NCI-H82 treated with DMSO at 0.1 percent for 48 hours (cell line): ENCODE results near the gene HIPK2.

Experiments used
- DNase-seq: peaks from one replicate; lab custom pipeline; 2025; ENCODE audit not compliant: unreplicated experiment; lab: John Stamatoyannopoulos, UW

The HIPK2 gene

DNA sequence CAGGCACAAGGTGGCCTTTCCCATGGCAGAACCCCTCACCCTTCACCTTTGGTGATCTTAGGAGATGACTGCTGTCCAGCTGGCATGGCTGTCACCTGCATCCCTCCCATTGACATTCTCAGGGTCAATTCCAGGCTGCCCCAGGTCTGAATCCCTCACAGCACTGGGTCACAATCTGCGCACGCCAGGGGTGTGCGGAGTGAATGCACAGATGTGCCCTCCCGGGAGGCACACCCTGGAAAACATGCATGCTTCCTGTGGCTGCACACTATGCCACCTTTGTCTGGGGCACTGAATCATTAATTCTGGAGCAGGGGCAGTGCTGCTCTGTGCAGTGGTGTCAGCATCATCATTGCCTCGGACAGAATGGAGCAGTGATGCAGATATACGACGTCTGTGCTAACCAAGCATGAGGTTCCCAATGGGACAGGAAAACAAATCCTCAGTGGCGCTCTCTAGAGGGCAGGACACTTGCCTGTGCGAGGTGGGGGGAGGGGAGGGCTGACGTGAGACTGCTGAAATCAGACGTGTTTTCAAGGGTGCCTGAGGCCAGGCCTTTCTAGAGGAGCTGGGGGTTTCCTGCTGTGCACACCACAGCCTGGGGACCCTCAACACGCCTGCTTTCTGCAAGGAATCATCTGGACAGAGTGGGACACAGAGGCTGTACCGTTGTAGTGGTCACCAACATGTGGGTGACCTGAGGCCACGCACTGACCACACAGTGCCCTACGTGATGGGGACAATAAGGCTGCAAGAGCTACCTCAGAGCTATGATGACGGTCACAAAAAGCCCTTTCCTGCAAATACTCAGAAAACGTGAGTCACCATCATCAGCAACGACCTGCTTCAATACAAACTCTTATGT lies 77.9 kb downstream of the HIPK2 start:
- no peak for DNase-seq

DNA sequence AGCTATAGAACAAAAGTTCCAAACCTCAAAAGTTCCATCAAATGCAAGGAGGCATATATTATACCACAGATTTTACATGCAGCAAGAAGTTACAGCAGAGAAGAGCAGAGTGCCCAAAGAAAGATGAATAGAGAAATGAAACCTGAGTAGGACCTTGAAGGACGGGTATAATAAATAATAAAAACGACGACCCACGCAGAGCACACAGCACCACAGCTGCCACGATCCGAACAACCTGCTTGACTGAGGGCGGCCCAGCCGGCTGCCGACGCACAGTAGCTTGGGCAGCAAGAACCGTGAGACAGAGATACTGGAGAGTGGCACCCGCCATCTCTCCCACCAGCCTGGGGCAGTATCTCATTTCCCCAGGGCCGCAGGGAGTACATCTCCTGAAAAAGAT lies 79.0 kb downstream of the HIPK2 start:
- no peak for DNase-seq

DNA sequence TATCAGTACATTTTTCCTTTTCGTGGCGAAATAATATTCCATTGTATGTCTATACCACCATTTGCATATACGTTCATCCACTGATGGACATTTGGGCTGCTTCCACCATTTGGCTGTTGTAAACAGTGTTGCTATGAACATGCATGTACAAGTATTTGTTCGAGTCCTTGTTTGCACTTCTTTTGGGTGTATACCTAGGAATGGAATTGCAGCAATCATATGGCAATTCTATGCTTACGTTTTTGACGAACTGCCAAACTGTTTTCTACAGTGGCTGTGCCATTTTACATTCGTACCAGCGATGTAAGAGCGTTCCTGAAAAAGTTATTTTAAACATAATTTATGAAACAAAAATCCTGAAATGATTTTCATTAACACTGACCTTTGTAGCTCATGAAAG lies 79.5 kb downstream of the HIPK2 start:
- DNase-seq = no peak

DNA sequence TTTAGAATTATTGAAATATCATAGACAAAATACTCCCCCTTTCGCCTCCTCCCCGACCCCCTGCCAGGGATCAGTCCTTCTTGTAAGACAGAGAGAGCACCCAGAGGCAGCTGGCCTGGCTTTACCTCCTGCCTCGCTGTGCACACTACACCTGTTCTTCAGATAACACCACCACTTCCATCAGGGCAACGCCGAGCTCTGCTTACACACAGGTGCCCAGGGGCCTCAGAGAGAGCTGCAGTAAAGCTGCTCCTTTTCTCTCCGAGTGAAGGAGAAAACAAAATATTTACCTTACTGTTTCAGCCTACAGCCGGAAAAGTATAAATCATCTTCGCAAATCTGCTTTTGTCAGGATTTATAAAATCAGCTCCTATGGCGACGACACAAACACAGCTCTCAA lies 80.7 kb downstream of the HIPK2 start:
- no peak for DNase-seq

DNA sequence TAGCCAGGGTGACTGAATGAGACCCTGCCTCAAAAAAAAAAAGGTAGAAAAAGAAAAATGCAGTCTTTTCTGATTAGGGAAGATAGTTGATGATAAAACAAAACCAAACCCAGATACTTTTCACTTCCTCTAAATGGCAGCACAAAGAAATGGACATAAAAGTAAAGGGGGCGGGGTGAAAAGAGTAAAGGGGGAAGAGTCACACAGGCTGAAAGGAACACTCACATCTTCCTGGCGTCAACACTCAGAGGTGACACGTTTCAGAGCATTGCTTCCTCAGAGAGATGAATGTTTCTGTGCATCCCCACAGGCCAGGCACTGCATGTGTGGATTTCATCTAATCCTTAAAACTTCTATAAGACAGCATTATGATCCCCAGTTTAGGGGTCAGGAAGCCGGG lies 81.2 kb downstream of the HIPK2 start:
- no peak for DNase-seq

DNA sequence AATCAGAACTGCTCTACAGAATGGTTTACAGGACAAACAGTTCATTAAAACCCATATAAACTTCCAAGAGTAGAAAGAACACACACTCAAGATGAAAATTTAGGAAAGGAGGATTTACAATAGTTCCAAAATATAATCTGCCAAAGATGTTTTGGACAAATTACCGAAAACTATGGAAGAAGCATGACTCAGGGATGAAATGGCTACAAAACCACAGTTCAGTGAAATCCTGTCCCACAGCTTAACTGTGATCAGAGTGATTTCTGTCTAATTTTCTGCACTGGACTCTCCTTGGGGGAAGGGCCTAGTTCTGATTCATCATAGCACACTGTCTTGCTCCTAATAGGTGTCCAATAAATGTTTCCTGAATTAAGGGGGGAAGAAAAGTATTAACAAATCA lies 82.2 kb downstream of the HIPK2 start:
- DNase-seq = no peak

DNA sequence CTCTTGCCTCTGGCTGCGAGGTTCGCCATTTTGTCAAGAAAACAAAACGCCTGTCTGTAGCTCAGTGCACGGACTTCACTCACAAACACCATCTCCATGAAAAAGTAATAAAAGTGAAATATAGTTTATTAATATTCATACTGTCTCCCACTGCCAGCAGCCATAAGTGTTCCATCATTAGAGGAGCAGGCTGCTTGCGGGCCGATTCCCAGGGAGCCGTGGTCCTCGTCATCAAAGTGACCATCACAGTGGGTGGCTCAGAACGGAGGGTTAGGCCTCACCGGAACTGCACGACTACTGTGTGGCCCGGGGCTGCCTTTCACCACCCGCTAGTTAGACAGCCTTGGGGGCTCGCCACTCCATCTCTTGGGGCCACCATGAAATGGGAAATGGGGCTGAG lies 82.7 kb downstream of the HIPK2 start:
- no peak for DNase-seq

DNA sequence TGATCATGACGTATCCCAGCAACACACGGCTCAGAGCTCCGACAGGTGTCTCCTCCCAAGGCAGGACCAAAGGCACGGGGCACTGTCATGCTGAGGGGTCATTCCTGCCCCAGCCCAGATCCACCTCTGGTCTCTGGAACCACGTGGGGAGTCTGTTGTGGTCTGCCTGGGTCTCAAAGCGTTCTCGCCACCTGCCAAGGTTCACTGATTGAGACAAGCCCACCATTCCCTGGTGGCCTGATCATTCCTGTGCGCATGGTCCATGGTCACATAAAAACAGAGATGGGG lies 83.5 kb downstream of the HIPK2 start:
- DNase-seq = no peak

DNA sequence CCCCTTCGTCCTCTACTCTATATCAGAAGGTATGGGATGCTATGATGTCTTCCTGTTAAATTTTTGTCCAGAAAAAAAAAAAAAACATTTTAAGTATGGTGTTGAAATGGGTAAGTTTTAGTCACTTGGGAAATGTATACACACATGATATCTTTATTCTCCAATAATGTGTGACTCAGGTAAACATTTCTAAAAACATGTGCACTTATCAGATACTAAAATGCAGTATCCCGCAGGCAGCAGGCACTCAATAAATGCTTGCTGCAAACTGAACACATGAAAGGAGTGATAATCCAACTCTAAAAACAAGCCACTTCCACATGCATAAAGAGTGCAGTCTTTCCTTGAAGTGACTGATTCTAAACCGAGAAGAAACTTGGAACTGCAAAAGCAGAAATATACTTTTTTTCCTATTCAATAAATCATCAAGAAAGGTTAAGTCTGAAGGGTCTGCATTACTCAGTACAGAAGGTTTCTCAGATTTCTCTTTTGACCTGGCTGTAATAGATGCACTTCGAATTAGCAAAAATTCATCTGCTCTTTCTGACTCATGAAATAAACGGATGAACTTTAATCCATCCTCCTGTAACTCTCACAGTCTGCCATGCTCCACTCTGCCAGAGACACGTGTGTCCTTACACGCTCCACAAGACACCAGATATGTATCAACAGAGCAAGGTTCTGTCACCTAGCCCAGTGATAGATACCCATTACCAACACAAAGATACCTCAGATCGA lies 84.0 kb downstream of the HIPK2 start:
- no peak for DNase-seq

DNA sequence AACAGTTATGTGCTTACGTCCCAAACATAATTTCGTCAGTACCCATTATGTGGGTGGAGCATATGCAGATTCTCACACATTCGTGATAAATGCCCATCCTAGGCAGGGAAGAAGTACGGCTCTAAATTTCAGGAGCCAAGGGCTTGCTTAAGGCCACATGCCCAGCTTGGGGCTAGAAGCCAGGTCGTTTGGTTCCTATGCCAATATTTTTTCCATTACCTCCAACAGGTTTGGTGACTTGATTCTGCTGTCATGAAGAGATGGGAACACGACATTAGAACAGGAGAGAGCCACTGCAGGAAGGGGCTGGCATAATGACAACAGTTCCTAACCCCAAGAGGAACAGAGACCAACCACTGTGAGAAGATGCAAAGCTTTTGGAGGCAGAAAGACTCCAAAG lies 85.1 kb downstream of the HIPK2 start:
- no peak for DNase-seq

DNA sequence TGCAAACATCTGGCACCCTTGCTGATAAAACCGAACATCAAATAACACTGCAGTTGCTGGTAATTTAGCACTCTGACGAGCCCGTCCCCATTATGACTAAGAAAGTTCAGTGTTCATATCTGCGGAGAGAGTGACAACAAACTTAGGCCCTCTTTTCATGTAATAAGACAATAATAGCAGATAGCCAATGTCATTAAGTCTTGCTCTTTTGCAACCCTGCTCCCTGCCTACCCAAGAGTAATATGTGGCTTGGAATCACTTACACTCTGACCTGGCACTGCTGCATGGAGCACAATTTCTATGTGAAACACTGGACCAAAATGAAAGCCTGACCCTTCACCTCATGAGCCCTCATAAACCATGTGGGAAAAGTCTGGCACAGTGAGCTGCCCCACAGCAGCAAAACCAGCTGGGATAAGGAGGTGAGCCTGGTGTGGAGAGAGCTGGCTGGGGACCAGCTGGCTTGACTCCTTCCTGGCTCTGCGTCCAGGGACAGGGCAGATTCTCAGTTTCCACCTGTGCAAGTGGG lies 86.5 kb downstream of the HIPK2 start:
- no peak for DNase-seq

DNA sequence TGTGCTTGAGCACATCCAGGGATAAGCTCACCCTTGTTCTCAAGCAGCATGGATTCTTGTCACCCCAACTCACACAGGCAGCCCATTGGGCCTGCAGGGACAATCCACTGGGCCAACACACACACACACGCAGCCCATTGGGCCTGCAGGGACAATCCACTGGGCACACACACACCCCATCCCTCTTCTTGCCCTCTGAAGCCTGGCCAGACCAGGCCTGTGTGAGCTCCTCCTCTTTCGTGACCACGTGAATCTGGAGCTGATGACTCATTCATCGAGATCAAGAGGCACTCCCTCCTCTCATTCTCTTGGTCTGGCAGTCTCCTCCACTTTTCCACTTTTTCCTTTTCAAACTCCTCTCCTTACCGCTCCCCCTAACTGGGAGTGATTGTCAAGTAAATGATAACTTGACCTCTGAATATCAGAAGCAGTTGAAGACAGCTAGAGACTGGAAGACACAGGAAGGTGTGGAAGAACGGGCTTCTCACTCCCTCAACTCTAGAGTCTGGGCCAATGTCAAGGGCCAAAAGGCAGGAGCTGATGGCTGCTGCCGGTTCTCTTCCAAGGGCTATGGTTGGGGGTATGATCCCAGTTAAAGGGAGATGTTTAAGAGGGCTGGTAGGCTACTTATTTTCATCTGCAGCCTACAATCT lies 89.7 kb downstream of the HIPK2 start:
- no peak for DNase-seq

DNA sequence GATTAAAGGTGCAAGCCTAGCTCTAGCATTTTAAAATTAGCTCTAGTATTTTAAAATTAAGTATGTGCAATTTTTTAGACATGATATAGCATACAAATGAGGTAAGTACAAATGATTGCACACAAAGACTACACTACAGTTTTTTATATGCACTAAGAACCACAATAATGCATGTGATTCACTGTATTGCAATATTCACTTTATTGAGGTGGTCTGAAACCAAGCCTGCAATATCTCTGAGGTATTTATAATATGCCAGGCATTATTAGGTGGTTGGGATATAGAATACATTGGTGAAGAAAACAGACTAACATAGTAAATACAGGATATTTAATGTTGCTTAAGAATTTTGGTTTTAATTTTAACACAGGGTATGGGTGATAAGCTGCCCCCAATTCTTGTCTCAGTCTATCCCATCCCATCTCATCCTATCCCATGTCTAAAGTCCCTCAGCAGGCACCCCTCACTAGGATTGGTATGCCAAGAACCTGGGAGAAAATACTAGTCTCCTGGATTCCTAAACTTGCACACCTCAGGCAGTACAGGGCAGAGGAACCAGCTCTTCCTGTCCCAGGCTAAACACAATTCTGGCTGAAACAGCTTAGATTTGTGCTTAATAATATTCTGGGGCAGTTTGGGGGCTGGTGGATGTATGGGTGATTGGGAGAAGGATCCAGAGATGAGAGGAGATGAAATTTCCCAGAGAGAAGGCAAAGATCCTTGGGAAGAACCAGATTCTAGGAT lies 90.4 kb downstream of the HIPK2 start:
- no peak for DNase-seq

DNA sequence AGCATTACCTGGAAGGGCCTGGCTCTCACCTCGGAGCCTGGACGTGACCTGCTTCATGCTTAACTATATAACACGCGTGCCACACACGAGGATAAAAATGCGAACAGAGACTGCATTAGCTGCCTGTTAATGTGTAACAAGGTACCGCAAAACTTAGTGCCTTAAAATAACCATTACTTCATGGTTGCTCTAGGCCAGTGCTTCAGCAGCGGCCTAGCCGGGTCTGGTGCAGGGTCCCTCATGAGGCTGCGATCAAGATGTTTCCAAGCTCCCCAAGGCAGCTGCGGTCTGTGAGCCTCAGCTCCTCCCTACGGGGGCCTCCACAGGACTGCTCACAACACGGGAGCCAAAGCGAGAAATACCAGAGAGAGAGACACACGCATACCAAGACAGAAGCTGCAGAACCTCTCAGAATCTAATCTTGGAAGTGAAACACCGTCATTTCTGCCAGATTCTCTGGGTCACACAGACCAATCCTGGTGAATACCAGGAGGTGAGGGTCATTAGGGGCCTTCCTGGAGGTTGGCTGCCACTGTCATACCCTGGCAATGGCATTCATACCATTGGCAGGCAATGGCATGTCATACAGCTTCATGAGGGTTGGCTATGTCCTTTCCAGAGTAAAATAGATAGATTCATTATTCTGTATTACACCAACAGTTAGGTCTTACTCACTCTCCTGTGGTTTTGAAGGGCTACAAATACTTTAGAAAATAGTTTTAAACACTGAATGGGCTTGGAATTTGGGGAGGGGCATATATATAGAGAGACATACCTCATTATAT lies 94.5 kb downstream of the HIPK2 start:
- DNase-seq = no peak

DNA sequence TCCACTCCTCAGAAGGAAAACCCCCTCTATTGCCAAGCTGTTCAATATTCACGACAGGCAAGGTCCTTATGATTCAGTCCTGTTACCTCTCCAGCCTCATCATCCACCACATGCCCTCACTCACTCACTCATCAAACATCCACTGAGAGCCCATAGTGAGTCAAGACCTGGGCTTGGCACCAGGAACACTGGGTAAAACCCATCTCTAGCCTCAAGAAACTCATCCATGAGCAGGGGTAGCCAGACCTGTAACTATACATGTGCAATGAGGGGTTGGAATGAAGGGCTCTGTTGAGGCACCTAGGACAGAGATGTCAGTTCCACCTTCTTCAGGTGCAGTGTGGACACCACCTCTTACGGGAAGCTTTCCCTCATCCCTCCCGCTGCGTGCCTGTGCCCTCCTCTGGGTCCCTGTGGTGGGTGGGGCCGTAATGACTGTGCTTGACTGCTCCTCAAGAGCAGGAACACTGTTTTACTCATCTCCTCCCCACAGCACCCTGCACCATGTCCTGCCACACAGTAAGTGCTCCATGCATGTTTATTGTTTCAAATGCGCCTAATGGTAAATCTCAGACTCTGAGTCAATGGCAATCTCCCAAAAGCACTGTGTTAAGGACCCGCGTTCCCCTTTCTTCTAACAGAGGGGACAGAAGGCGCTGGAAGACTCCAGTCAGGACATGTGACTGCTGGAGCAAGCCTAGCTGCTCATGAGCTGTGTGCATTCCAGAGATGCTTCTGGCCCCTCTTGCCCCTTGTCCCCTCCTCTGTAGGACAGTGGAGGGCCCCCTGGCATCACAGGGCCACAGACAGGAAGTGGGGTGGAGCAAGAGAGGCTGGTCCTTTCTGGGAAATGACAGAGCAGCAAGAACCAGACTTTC lies 95.4 kb downstream of the HIPK2 start:
- DNase-seq = no peak

DNA sequence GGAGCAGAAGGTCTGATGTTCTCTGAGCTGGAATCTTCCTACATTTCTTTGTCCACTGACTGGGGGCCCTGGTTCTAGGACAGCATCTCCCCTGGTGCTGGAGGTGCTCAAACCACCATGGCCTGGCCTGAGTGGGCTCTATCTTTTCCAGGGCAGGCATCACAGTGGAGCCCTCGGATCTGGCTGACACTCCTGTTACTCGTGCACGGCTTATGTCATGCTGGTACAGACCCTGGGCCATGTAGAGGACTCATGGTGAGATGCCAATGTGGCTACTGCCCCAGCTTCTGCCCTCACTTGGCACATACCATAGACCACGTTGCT lies 96.0 kb downstream of the HIPK2 start:
- no peak for DNase-seq

DNA sequence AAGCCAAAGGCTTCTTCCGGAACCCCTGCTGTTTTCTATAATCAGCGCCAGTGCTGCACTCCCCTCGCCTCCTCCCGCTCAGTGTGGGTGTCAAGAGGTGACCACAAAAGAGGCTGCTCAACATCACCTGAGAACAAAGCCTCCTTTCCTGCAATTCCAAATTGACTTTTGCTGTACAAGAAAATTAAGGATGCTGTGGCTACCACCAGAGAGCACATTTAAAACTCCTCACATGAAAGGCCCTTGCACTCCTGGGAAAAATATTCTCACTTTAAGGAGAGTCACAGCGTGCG lies 96.4 kb downstream of the HIPK2 start:
- DNase-seq = no peak

DNA sequence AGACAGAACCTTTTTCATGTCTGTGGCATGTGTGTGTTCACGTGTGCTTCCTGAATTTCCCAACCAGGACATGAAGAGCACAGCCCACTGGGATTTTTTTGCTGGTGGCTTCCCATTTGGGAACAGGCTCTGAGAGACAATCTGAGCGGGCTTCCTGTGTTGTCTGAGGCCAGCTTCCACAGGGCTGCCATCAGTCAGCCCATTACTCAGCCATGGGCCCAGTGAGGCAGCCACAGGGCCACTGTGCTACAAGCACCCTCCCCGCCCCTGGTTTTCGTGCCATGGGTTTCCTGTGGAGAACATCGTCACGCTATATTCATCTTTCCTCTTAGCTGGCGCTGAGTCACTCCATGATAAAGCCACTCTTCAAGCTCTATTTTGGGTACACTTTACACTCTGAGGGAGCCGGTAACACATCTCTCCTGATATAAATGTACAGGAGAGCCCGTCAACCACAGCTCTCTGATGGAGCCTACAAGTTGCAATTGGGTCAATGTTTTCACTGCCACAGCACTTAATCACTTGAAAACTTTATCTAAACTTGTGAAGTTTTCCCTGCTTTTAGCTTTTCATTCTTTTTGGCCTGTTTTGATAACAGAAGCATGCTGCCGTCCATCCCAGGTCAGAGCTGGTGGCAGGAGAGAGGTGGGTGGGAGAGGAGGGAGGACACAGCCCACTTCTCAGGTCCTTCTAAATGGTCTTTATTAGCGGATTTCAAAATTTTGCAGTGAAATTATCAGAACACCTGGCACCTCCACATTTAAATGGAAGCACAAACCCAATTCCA lies 96.9 kb downstream of the HIPK2 start:
- no peak for DNase-seq
